ENCODE data around the gene ACOT2.

- no peak for TF ChIP-seq CTCF (IDR thresholded peaks at IDR 0.05; ENCODE audit: insufficient read depth, low read length)
- TF ChIP-seq POLR2AphosphoS5 (IDR thresholded peaks at IDR 0.05; ENCODE audit: low read depth), result no peak
- no peak for TF ChIP-seq REST (IDR thresholded peaks at IDR 0.05; ENCODE audit: insufficient replicate concordance, low read depth)
Measured at GRCh38 chr14:73588695-73589094, 19.7 kb downstream of the ACOT2 start.
